ENCODE results near the gene SNED1. TPM values are rescaled to one million over a fixed set of nuclear protein-coding genes. Genes with fewer than 3 reads are reported as not detected.
"Not testable (repeated sequence)": the region's sequence is repeated elsewhere in the genome, so short reads cannot be mapped to it uniquely, and the experiment has no call there.

SNED1 gene
- total RNA-seq, 2 experiments from 2014 or later: 2.8 to 13.6 TPM

DNA sequence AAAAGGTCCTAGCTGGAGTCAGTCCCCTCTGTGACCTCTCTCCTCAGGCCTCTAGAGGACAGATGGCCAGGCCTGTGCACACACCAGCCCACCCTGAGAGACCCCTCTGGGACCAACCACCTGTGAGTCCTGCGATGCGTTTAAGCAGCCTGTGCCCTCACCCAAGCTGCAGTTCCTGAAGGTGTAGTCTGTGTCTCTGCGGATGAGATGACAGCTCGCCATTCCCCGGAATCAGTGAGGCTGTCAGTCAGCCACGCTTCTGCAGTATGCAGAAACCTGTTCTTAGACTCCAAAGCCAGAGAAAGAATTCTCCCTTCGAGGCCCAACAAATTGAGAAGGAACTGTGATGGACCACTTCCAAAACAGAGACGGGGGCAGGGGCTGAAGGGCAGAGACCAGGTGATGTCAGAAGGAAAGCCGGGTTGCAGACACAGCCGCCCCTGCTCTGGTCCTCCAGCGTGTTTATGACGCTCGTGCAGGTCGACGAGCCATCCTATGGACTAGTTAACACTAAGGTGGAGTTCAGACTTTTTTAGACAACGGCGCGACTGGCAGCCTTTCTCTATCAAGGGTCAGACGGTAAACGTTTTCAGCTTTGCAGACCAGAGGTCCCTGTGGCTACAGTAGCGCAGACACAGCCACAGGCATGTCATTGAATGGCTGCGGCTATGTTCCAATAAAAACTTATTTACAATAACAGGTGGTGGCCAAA lies 93.5 kb downstream of the SNED1 start:
- Histone ChIP-seq H4K20me1 (ENCODE audit: insufficient read depth, low read length) (no peaks in the 10 kb centered on the region), H3K9me3 (ENCODE audit: low read length) (no peaks in the 10 kb centered on the region), H3K79me2 (ENCODE audit: insufficient read depth, low read depth, low read length) (no peaks in the 10 kb centered on the region), H3K4me1 (ENCODE audit: insufficient read depth, low read length, poor library complexity, severe bottlenecking) (peaks cover 7% of the 10 kb centered on the region), H3K4me3 (ENCODE audit: low read depth, low read length, poor library complexity, severe bottlenecking) (no peak overlapping the region), H2AFZ (ENCODE audit: low read length) (no peak overlapping the region), H3K4me2 (ENCODE audit: low read length) (no peak overlapping the region), H3K9me2 (ENCODE audit: insufficient read depth, low read length) (no peaks in the 10 kb centered on the region), H3K27ac (ENCODE audit: low read depth, low read length, poor library complexity, severe bottlenecking) (no peak overlapping the region), H3K36me3 (ENCODE audit: insufficient read depth, low read length) (peaks cover 93% of the 10 kb centered on the region)
- DNase-seq (ENCODE audit: low spot score): no peak
- no TSS peak for BruUV-seq (replicated peaks)
- no peak for TF ChIP-seq CTCF (conservative IDR thresholded peaks at IDR 0.05; ENCODE audit: low read length)
- TF ChIP-seq EZH2phosphoT487 (IDR thresholded peaks at IDR 0.05; ENCODE audit: borderline replicate concordance, low read depth, low read length): no peak
- ChIA-PET POLR2A (no interaction called here), CTCF (ENCODE audit: unreplicated experiment) (no interaction called here)
- intact Hi-C loops (cut with micrococcal nuclease; ENCODE audit: unreplicated experiment): no loop called here

- H4K20me1 ChIP-seq (ENCODE audit: insufficient read depth, low read length): no peaks in the 10 kb centered on the region
- no peak overlapping the region for H2AFZ ChIP-seq (ENCODE audit: low read length)
- ChIA-PET CTCF (ENCODE audit: unreplicated experiment) (no interaction called here), POLR2A (no interaction called here)
- intact Hi-C loops (cut with micrococcal nuclease; ENCODE audit: unreplicated experiment): no loop called here
- TF ChIP-seq EZH2phosphoT487 (IDR thresholded peaks at IDR 0.05; ENCODE audit: borderline replicate concordance, low read depth, low read length) (no peak), CTCF (conservative IDR thresholded peaks at IDR 0.05; ENCODE audit: low read length) (no peak)
- H3K4me2 ChIP-seq (ENCODE audit: low read length): no peak overlapping the region
- no peak overlapping the region for H3K4me3 ChIP-seq (ENCODE audit: low read depth, low read length, poor library complexity, severe bottlenecking)
- H3K79me2 ChIP-seq (ENCODE audit: insufficient read depth, low read depth, low read length): peaks cover 5% of the 10 kb centered on the region; the same call in 1 of the 2 replicates
- H3K9me2 ChIP-seq (ENCODE audit: insufficient read depth, low read length): no peaks in the 10 kb centered on the region
- BruUV-seq (replicated peaks): no TSS peak
- DNase-seq (ENCODE audit: low spot score): no peak
- H3K9me3 ChIP-seq (ENCODE audit: low read length): no peaks in the 10 kb centered on the region
- peaks cover 7% of the 10 kb centered on the region for H3K4me1 ChIP-seq (ENCODE audit: insufficient read depth, low read length, poor library complexity, severe bottlenecking)
- no peak overlapping the region for H3K27ac ChIP-seq (ENCODE audit: low read depth, low read length, poor library complexity, severe bottlenecking)
- peaks cover 93% of the 10 kb centered on the region for H3K36me3 ChIP-seq (ENCODE audit: insufficient read depth, low read length)
Observed at GRCh38 chr2:241092677-241093076, 94.3 kb downstream of the SNED1 start.

DNA sequence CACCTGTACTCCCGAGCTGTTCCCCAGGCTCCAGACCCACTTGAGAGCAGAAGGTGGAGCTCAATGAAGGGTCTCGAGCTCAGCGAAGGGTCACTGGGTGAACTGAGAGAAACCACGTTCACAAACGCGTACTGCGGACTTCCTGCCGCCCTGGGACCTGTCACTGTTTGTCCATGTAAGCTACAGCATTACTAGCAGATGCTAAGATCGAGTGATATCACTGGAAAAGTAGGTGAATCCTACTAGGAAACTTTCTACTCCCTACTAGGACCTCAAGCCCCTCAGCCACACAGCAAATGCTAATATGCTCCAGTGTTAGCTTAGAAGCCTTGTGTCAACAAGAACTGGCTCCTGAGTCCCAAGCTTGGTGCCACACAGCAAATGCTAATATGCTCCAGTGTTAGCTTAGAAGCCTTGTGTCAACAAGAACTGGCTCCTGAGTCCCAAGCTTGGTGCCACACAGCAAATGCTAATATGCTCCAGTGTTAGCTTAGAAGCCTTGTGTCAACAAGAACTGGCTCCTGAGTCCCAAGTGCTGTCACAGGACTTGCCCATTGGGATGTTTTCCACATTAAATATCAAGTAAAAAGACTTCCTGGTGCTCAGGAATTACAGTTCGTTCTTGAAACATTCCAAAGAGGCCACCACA lies 94.8 kb downstream of the SNED1 start:
- peaks cover 93% of the 10 kb centered on the region for H3K36me3 ChIP-seq (ENCODE audit: insufficient read depth, low read length)
- DNase-seq (ENCODE audit: low spot score); H3K79me2 ChIP-seq (ENCODE audit: insufficient read depth, low read depth, low read length); H3K27ac ChIP-seq (ENCODE audit: low read depth, low read length, poor library complexity, severe bottlenecking); CTCF ChIA-PET (ENCODE audit: unreplicated experiment); H3K4me2 ChIP-seq (ENCODE audit: low read length); intact Hi-C loops (cut with micrococcal nuclease; ENCODE audit: unreplicated experiment); H3K9me3 ChIP-seq (ENCODE audit: low read length); BruUV-seq (replicated peaks); H3K4me3 ChIP-seq (ENCODE audit: low read depth, low read length, poor library complexity, severe bottlenecking); H2AFZ ChIP-seq (ENCODE audit: low read length); POLR2A ChIA-PET; H3K4me1 ChIP-seq (ENCODE audit: insufficient read depth, low read length, poor library complexity, severe bottlenecking); H4K20me1 ChIP-seq (ENCODE audit: insufficient read depth, low read length); H3K9me2 ChIP-seq (ENCODE audit: insufficient read depth, low read length): not testable (repeated sequence)

Measured in OCI-LY7 (cell line).